ENCODE data around the gene RNF215.

Gene RNF215

DNA sequence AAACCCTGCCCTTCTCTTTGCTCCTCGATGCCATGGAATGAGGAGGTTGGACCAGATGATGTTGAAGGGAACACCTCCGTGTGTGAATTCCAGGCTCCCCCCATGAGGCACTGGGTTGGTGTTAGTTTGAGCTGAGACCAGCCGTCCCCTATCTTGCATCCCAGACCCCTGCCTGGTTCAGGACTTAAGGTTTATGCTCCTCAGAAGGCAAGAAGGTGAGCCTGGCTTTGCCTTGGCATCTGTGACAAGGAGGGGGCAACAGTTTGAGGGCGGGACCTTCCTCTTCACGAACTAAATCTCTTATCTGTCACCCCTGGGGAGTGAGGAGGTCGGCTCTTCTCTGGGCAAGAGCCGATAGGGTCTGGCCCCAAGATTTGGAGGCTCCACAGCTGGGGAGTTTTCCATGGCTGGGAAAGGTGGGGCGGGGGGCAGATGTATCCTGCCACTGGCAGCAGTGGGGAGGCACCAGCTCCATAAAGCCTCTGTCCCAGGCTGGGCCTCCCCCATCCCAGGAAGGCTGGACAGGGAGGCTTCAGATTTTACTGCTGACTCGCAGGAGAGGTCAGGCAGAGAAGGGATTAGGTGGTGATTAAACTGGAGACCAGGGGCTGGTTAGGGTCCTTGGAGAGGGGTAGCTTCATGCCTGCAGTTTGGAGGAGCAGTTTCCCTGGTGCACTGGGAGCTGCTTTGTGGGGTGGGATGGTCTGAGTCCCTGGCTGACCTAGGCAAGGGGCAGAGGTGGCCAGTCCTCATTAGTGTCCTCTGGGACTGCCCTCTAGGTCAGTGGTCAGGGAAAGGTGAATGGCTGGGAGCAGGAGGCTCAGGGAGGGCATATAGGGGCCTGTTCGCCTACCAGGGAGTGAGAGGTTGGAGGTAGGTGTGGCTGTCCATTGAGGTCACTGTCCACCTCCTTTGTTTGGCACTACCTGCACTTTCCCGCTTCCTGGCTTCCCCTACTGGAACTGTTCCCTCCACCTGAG lies 10.7 kb upstream of the RNF215 start:
- no peak for DNase-seq (ENCODE audit: low read depth in 2 of 2)

- peak; percentile 12 to 30 for DNase-seq (ENCODE audit: low read depth in 2 of 2)
Measured at GRCh38 chr22:30396871-30397655, 9.9 kb upstream of the RNF215 start, which contains the start of gene SEC14L2. Gene SEC14L2, plus strand, starts transcription at chr22:30397018. Its CDS starts 99 bp downstream, at chr22:30397117.

DNA sequence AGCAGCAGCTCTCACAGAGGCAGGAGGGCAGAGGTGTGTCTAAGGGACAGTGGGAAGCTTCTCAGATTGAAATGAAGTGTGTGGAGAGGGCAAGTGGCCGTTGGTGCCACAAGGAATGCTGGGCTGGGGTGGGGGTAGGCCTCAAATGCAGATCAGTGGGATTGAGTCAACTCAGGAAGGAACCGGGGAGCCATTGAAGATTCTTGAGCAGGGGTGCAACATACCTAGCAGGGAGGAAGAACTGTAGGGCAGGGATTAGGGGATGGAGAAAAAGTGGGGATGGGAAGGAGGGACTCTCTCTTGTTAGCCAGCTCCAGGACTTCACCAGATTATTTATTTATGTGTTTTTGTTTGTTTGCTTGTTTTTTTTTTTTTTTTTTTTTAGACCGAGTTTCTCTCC lies 6.7 kb upstream of the RNF215 start:
- DNase-seq (ENCODE audit: low read depth in 2 of 2): no peak

DNA sequence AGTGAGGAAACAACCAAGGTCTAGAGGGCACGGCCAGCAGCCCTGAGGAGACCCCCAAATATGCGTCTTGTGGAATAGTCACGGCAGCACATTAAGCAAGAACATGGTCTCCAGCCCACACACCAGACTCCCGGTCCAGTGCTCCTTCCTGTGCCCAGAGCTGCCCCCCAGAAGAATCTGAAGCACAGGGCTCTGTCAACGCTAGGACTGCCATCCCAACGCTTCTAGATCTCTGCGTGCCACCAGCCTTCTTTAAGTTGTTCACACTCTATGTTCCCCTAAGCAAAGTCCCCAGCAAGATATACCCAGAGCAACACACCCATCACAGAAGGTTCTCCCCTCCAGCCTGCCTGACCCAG lies 6.1 kb upstream of the RNF215 start:
- DNase-seq (ENCODE audit: low read depth in 2 of 2): no peak

- DNase-seq (ENCODE audit: low read depth in 2 of 2): no peak
Measured at GRCh38 chr22:30392661-30393321, 5.6 kb upstream of the RNF215 start.

DNA sequence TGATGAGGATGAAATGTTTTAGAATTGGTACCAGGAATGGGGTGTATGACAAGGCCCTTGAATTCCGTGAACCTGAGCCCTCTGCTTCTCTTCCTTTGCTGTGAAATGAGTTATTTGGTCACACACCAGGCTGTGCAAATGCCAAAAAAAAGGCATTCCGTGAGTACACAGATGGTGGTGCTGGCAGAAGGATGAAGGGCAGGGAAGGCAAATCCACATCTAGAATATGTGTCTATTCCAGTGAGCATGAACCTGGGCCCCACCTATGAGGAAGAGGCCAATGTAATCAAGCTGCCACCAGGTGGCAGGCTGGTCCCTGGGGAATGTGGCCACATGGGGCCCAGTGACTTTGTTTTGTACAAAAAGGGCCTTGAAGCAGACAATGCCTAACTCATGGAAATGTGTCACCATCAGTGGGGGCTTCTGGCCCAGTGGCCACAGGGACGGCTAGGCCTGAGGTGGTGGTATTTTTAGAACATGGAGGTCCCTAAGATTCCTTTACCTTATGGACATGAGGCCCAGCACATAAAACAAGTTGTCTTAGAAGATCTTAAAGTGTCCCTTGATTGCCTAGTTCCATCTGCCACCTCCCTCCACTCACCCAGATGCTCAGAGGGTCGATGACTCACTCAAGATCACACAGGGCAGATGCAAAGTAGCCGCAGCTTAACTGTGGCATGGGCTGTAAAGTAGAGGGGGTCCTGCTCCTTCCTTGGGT lies 3.9 kb upstream of the RNF215 start:
- peak; percentile 48 to 63 for DNase-seq (ENCODE audit: low read depth in 2 of 2)

- no peak for DNase-seq (ENCODE audit: low read depth in 2 of 2)
Measured at GRCh38 chr22:30386608-30386959, 627 bp downstream of the RNF215 start.

GRCh38 chr22:30385942-30386341 lies 1.3 kb downstream of the RNF215 start:
- no peak for DNase-seq (ENCODE audit: low read depth in 2 of 2)

GRCh38 chr22:30383061-30383460 lies 4.2 kb downstream of the RNF215 start:
- no peak for DNase-seq (ENCODE audit: low read depth in 2 of 2)

GRCh38 chr22:30382340-30382739 lies 4.9 kb downstream of the RNF215 start:
- no peak for DNase-seq (ENCODE audit: low read depth in 2 of 2)

GRCh38 chr22:30381264-30381663 lies 5.9 kb downstream of the RNF215 start:
- DNase-seq (ENCODE audit: low read depth in 2 of 2): no peak

GRCh38 chr22:30380011-30380410 lies 7.2 kb downstream of the RNF215 start:
- DNase-seq (ENCODE audit: low read depth in 2 of 2): no peak

DNA sequence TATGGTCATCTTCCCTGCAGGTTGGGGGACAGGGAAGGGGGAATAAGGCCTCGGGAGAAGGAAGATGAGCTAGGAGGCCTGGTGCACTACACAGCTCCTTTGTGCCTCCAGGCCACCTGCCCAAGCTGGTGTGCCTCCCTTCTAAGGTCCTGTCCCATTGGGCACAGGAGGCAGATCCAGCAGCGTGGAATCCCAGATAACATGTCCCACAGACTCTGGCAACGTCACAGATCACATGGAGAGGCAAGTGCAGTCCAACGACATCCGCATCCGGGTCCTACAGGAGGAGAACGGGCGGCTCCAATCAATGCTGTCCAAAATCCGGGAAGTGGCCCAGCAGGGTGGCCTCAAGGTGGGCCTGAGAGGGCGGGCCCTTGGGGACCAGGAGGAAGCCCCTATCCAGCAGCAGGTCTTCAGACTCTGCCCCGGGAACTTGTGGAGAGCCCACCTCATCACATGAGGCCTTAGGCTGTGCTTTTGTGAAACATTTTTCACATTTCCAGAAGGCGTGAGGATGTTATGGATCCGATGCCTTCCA lies 11.8 kb downstream of the RNF215 start:
- no peak for DNase-seq (ENCODE audit: low read depth in 2 of 2)

- no peak for DNase-seq (ENCODE audit: low read depth in 2 of 2)
Measured at GRCh38 chr22:30373331-30374325, 13.6 kb downstream of the RNF215 start.

DNA sequence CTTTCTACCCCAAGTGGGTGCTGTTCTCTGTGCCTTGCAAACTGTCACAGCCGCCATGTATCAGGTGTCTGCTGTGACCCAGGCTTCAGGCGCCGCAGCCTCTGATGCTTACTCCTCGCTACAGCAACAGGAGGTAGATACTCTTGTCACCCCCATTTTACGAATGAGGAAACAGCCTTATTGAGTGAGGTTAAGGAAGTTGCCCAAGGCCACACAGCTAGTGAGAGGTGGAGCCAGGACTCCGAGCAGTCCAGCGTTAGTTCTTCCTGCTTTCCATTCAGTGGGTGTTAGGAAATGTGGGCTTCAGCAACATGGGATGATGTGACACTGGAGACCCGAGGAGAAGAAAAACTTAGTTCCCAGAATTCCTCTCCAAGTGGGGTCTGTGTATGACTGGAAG lies 14.3 kb downstream of the RNF215 start:
- DNase-seq (ENCODE audit: low read depth in 2 of 2): no peak

- DNase-seq (ENCODE audit: low read depth in 2 of 2): no peak
Measured at GRCh38 chr22:30371981-30372380, 15.2 kb downstream of the RNF215 start.

GRCh38 chr22:30371321-30371720 lies 15.9 kb downstream of the RNF215 start:
- DNase-seq (ENCODE audit: low read depth in 2 of 2): no peak

- DNase-seq (ENCODE audit: low read depth in 2 of 2): no peak
Measured at GRCh38 chr22:30370641-30371230, 16.5 kb downstream of the RNF215 start.

DNA sequence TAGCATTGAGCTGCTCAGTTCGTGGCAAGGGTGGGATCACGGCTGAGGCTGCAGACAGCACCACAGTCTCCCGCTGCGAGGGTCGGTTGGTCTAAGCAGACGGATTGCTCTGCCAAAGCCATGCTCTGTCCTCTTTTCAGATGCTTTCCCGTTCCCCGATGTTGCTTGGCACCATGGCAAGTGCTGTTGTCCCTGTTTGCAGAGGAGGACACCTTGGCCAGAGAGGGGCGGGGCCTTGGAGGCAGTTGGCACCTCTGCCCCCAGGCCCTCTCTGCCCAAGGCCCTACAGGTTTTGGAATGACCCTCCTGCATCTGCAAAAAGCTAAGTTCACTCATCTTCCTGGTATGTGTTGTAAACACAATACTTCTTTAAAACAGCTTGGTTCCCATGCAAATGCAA lies 18.8 kb downstream of the RNF215 start:
- no peak for DNase-seq (ENCODE audit: low read depth in 2 of 2)

GRCh38 chr22:30365891-30366290 lies 21.3 kb downstream of the RNF215 start:
- no peak for DNase-seq (ENCODE audit: low read depth in 2 of 2)

Data from activated CD8-positive, alpha-beta memory T cell treated with anti-CD3 and anti-CD28 coated beads for 4 hours (primary cell).